SK-N-MC (cell line): ENCODE results near the gene TNNC2.
A peak's percentile ranks its signal among the peaks of the same experiment; 100 is the strongest.

Source experiments
- DNase-seq: peaks from one replicate; pipeline ENCODE4 v3.0.0-alpha.2; 2011; ENCODE audit warnings: low read depth, low spot score
- H3K27ac ChIP-seq: fragments of 200-600 bp; sonication (generic); 2 replicates; pipeline ENCODE4 v1.5.1; 2016; ENCODE audit warnings: mixed run types
- H3K36me3 ChIP-seq: fragments of 200-600 bp; sonication (generic); 2 replicates; pipeline ENCODE4 v1.6.1; 2017; ENCODE audit warnings: antibody characterized with exemption, low read length, mixed read lengths; ENCODE audit not compliant: insufficient read depth
- H3K4me3 ChIP-seq: fragments of 200-600 bp; sonication (generic); 2 replicates; pipeline ENCODE4 v1.5.1; 2016
- H3K9ac ChIP-seq: fragments of 200-600 bp; sonication (generic); 2 replicates; pipeline ENCODE4 v1.8.0; 2017; ENCODE audit warnings: mixed run types, mixed read lengths; ENCODE audit not compliant: insufficient read length
- H3K9me3 ChIP-seq: fragments of 200-600 bp; sonication (generic); 2 replicates; pipeline ENCODE4 v1.6.1; 2017; ENCODE audit warnings: low read depth, mild to moderate bottlenecking, antibody characterized with exemption, low read length, moderate library complexity, mixed read lengths
- EZH2 ChIP-seq: fragments of 200-600 bp; sonication (generic); IDR thresholded peaks from one replicate; pipeline ENCODE4 v1.6.1; 2017; ENCODE audit warnings: antibody characterized with exemption
- FOXP2 ChIP-seq: optimal IDR thresholded peaks from 2 replicates; pipeline ENCODE3; 2011; ENCODE audit warnings: mild to moderate bottlenecking, moderate library complexity; ENCODE audit not compliant: insufficient read depth; ENCODE audit errors: extremely low read length, control extremely low read depth
- POLR2AphosphoS5 ChIP-seq: IDR thresholded peaks from 2 replicates; pipeline ENCODE4 v1.6.1; 2012; ENCODE audit warnings: mild to moderate bottlenecking, low read depth, low read length, borderline replicate concordance

The TNNC2 gene

DNA sequence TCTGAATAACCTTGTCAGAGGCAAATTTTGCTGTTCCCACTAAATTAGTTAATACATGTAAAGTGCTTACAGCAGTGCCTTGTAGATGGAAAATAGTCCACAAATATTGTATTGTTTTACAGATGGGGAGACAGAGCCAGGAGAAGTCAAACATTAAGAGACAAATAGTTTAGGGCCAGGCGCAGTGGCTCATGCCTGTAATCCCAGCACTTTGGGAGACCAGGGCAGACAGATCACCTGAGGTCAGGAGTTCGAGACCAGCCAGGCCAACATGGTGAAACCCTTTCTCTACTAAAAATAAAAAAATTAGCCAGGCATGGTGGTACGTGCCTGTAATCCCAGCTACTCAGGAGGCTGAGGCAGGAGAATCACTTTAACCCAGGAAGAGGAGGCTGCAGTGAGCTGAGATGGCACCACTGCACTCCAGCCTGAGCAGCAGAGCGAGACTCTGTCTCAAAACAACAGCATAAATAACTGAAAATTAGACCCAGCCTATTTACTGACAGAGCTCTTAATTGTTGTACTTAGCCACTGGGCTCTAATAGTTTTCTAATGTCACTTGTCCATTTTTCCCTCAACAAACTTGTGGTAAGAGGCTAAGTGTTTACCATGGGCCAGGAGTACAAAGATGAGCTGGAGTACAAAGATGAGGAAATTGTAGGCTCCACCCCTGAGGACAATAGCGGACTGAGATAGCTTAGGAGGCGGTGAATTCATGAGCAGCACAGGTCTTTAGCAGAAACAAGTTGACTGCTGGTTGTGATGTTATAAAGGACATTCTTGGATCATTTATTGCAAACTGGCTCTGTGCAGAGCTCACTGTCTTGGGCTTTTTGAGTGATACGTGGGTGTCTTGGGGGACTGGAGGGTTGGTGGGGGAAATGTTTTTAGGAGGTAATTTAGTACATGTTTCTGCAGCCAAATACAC is 36.7 kb upstream of the TNNC2 start:
- Histone ChIP-seq H3K36me3 (no peaks in the 10 kb centered on the region), H3K4me3 (no peak overlapping the region), H3K9me3 (no peaks in the 10 kb centered on the region), H3K9ac (no peak overlapping the region), H3K27ac (no peak overlapping the region)
- TF ChIP-seq POLR2AphosphoS5, result no peak
- no peak for TF ChIP-seq EZH2
- no peak for TF ChIP-seq FOXP2
- no peak for DNase-seq

DNA sequence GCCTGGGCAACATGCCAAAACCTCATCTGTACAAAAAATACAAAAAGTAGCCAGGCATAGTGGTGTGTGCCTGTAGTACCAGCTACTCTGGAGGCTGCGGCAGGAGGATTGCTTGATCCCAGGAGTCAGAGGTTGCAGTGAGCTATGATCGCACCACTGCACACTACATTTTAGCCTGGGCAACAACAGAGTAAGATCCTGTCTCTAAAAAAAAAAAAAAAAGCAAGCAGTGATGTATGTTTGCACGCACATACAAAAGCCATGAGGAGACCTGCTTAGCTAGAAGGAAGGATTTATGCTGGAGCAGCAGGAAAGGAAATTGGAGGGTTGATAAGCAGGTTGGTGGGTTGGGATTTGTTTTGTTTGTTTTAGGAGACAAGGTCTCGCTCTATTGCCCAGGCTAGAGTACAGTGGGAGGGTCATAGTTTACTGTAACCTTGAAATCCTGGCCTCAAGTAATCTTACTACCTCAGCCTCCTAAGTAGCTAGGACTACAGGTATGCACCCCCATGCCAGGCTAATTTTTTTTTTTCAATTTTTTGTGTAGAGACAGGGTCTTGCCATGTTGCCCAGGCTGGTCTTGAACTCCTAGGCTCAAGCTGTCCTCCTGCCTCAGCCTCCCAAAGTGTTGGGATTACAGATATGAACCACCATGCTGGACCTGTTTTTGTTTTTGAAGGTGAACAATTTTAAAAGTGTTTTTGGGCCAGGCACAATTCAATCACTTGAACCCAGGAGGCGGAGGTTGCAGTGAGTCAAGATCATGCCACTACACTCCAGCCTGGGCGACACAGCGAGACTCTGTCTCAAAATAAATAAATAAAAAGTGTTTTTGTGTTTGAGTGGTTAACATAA is 34.3 kb upstream of the TNNC2 start:
- TF ChIP-seq EZH2 (no peak), FOXP2 (no peak), POLR2AphosphoS5 (no peak)
- Histone ChIP-seq H3K27ac (no peak overlapping the region), H3K9me3 (no peaks in the 10 kb centered on the region), H3K36me3 (no peaks in the 10 kb centered on the region), H3K9ac (no peak overlapping the region), H3K4me3 (no peak overlapping the region)
- no peak for DNase-seq

DNA sequence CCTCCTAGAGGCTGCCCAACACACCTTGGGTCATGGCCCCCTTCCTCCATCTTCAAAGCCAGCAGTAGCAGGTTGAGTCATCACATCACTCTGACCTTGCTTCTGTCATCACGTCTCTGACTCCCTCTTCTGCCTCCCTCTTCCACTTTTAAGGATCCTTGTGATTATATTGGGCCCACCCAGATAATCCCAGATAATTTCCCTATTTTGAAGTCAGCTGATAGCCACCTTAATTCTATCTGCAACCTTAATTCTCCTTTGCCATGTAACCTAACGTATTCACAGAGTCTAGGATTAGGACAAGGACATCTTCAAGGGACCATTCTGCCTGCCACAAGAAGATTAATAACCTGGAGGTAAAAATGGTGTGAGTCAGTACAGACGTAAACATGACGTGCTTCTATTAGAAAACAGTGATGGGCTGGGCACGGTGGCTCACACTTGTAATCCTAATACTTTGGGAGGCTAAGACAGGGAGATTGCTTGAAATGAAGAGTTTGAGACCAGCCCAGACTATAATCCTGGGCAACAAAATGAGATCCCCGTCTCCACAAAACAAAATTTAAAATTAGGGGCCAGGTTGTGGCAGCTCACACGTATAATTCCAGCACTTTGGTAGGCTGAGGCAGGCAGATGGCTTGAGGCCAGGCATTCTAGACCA is 33.6 kb upstream of the TNNC2 start:
- H3K27ac ChIP-seq, result no peak overlapping the region
- no peaks in the 10 kb centered on the region for H3K9me3 ChIP-seq
- no peak overlapping the region for H3K9ac ChIP-seq
- TF ChIP-seq FOXP2 (no peak), EZH2 (no peak), POLR2AphosphoS5 (no peak)
- no peaks in the 10 kb centered on the region for H3K36me3 ChIP-seq
- H3K4me3 ChIP-seq, result no peak overlapping the region
- no peak for DNase-seq

DNA sequence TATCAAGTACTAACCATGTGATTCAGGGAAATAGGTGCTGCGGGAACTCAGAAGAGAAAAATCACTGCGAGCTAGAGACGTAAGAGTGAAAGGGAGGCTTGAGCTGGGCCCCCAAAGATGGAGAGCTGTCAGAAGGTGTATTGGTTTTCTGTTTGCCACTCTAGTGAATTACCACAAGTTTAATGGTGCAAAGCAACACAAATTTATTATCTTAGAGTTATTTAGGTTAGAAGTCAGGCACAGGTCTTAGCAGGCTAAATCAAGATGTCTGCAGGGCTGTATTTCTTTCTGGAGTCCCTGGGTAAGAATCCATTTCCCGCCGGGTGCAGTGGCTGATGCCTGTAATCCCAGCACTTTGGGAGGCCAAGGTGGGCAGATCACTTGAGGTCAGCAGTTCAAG is 32.8 kb upstream of the TNNC2 start:
- TF ChIP-seq FOXP2 (no peak), POLR2AphosphoS5 (no peak), EZH2 (no peak)
- Histone ChIP-seq H3K9me3 (no peaks in the 10 kb centered on the region), H3K9ac (no peak overlapping the region), H3K36me3 (no peaks in the 10 kb centered on the region), H3K4me3 (no peak overlapping the region), H3K27ac (no peak overlapping the region)
- no peak for DNase-seq

DNA sequence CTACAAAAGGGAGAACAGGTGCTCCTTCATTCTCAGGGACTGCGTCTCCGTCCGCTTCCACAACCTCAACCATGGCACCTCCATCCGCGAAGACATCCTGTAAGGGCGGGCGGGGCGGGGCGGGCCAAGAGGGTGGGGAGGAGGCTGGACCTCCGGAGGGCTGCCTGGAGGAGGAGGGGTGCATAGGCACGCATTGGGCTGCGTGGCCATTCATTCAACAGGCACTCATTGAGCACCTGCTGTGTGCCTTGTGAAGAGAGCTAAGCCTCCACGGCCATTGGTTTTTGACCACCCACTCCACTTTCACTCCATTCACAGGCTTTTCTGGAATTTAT is 30.7 kb upstream of the TNNC2 start:
- 0 out of 2 replicates have a peak overlapping the region, but pooled peaks have one; percentile 36 for H3K27ac ChIP-seq
- peak overlapping the region; percentile 81 for H3K9ac ChIP-seq
- TF ChIP-seq FOXP2 (no peak), EZH2 (no peak), POLR2AphosphoS5 (no peak)
- DNase-seq, result no peak
- H3K9me3 ChIP-seq, result no peaks in the 10 kb centered on the region
- no peaks in the 10 kb centered on the region for H3K36me3 ChIP-seq
- H3K4me3 ChIP-seq, result peak overlapping the region; percentile 98

DNA sequence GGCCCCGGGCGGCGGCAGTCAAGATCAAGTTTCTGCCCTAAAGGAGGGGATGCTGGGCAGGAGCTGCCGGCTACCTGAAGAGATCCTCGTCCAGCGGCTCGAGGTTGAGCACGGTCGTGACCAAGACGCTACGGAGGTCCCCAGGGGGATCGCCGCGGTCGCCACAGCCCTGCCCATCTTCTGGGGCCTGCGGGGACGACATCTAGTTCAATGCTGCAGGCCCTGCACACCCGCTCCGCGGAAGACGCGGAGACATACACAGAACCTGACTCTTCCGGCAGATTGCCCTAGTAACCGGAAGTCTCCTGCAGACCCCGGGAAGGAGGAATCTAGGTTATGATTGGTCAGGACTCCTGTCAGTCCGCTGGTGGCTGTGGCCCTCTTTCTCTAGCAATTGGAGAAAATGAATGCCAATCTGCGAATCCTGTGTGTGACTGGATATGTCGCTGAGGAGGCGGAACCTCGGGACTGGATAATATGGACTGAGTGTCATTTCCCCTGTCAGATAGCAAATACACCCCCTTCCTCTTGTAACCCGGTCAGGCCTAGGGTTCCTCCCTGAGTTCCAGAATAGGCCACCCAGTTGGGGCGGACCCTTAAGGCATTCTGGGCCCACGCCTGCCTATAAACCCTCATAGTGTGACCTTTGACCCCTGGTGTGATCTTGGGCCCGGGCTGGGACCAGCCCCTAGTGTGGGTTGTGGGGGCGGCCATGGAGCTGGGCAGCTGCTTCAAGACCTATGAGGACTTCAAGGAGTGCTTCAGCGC is 30.2 kb upstream of the TNNC2 start, which contains the start of the genes ACOT8 and ZSWIM3:
Gene ACOT8, minus strand, starts transcription at position 279 of the 768 bp plus-strand sequence. Its CDS starts 77 bp downstream, at position 202.
Gene ZSWIM3, plus strand, starts transcription at position 501 of the 768 bp plus-strand sequence. Its CDS starts 212 bp downstream, at position 713.
- Histone ChIP-seq H3K27ac (0 out of 2 replicates have a peak within 1 kb of the TSS, but pooled peaks have one; percentile 36), H3K4me3 (peak within 1 kb of the TSS; percentile 98), H3K36me3 (no peaks in the 10 kb centered on the region), H3K9ac (peak within 1 kb of the TSS; percentile 86), H3K9me3 (no peaks in the 10 kb centered on the region)
- DNase-seq, result peak; percentile 100
- TF ChIP-seq EZH2 (no peak), POLR2AphosphoS5 (peak; percentile 89), FOXP2 (no peak)

DNA sequence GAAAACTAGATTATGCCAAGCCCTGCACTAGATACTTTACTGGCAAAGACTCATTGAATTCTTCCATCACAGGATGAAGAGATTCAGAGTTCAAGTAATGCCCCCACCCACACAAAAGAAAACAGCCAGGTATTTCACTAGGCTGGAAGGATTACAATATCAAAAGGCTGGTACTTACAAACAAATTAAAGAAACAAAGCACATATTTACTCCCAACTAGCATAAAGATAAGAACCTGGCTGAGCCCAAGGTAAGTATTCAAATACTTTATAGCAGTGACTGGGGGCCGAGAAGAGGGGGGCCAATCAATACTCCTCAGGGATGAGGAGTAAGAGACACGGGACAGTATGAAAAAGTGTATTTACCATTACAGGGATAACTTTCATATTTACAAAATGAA is 26.4 kb upstream of the TNNC2 start:
- Histone ChIP-seq H3K4me3 (no peak overlapping the region), H3K9ac (no peak overlapping the region)

More for the DNA sequence above, 26.4 kb upstream of the TNNC2 start:
- Histone ChIP-seq H3K36me3 (no peaks in the 10 kb centered on the region), H3K9me3 (no peaks in the 10 kb centered on the region), H3K27ac (no peak overlapping the region)
- no peak for TF ChIP-seq POLR2AphosphoS5
- TF ChIP-seq EZH2, result no peak
- no peak for TF ChIP-seq FOXP2
- DNase-seq, result no peak
